Neutrophil (primary cell): ENCODE data around the gene DISC1.

Source experiments
- H3K27ac ChIP-seq: fragments of 200-600 bp; sonication (generic); 2 replicates; pipeline ENCODE4 v1.5.1; 2016; ENCODE audit warnings: mild to moderate bottlenecking, moderate library complexity
- H3K27me3 ChIP-seq: fragments of 200-600 bp; sonication (generic); 2 replicates; pipeline ENCODE4 v1.6.0; 2016; ENCODE audit warnings: mild to moderate bottlenecking
- H3K36me3 ChIP-seq: fragments of 200-600 bp; sonication (generic); 2 replicates; pipeline ENCODE4 v1.5.1; 2017
- H3K4me1 ChIP-seq, 2 experiments: fragments of 200-600 bp in 1 of 2; sonication (generic) in 1 of 2; 1 replicate in 1 of 2; 2 replicates in 1 of 2; pipeline versions ENCODE4 v1.5.1 to v1.6.1; 2013 to 2016; ENCODE audit warnings: low read depth in 1 of 2, low read length in 1 of 2, mild to moderate bottlenecking in 1 of 2, moderate library complexity in 1 of 2; ENCODE audit not compliant: control insufficient read depth in 1 of 2, insufficient read depth in 1 of 2
- H3K4me3 ChIP-seq, 2 experiments: fragments of 200-600 bp in 1 of 2; sonication (generic) in 1 of 2; 1 replicate in 1 of 2; 2 replicates in 1 of 2; pipeline ENCODE4 v1.5.1; 2013 to 2016; ENCODE audit warnings: low read depth in 1 of 2, low read length in 1 of 2, mild to moderate bottlenecking in 1 of 2, moderate library complexity in 1 of 2
- H3K9me3 ChIP-seq: fragments of 200-600 bp; sonication (generic); 2 replicates; pipeline ENCODE4 v1.5.1; 2016
- TF ChIP-seq, protein P1 (sequence below): fragments of 200-600 bp; sonication (generic); IDR thresholded peaks from 2 replicates; pipeline ENCODE4 v1.5.1; 2016; ENCODE audit warnings: antibody characterized with exemption

DISC1 gene

DNA sequence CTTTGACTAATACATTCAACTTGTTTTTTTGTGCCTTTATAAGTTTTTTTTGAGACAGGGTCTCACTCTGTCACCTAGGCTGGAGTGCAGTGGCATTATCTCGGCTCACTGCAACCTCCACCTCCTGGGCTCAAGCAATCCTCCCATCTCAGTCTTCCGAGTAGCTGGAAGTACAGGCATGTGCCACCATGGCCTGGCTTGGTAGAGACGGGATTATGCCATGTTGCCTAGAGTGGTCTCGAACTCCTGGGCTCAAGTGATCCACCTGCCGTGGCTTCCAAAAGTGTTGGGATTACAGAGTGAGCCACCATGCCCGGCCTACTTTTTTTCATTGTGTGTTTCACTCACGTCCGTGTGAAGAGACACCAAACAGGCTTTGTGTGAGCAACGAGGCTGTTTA is 202.7 kb downstream of the DISC1 start:
- no peaks in the 10 kb centered on the region for H3K36me3 ChIP-seq
- no peak overlapping the region for H3K27ac ChIP-seq
- TF ChIP-seq, protein P1, sequence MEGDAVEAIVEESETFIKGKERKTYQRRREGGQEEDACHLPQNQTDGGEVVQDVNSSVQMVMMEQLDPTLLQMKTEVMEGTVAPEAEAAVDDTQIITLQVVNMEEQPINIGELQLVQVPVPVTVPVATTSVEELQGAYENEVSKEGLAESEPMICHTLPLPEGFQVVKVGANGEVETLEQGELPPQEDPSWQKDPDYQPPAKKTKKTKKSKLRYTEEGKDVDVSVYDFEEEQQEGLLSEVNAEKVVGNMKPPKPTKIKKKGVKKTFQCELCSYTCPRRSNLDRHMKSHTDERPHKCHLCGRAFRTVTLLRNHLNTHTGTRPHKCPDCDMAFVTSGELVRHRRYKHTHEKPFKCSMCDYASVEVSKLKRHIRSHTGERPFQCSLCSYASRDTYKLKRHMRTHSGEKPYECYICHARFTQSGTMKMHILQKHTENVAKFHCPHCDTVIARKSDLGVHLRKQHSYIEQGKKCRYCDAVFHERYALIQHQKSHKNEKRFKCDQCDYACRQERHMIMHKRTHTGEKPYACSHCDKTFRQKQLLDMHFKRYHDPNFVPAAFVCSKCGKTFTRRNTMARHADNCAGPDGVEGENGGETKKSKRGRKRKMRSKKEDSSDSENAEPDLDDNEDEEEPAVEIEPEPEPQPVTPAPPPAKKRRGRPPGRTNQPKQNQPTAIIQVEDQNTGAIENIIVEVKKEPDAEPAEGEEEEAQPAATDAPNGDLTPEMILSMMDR, result no peak
- peaks cover 0 to 9% of the 10 kb centered on the region in 2 experiments for H3K4me1 ChIP-seq
- no peaks in the 10 kb centered on the region for H3K9me3 ChIP-seq
- no peak overlapping the region for H3K4me3 ChIP-seq
- H3K27me3 ChIP-seq, result no peaks in the 10 kb centered on the region

DNA sequence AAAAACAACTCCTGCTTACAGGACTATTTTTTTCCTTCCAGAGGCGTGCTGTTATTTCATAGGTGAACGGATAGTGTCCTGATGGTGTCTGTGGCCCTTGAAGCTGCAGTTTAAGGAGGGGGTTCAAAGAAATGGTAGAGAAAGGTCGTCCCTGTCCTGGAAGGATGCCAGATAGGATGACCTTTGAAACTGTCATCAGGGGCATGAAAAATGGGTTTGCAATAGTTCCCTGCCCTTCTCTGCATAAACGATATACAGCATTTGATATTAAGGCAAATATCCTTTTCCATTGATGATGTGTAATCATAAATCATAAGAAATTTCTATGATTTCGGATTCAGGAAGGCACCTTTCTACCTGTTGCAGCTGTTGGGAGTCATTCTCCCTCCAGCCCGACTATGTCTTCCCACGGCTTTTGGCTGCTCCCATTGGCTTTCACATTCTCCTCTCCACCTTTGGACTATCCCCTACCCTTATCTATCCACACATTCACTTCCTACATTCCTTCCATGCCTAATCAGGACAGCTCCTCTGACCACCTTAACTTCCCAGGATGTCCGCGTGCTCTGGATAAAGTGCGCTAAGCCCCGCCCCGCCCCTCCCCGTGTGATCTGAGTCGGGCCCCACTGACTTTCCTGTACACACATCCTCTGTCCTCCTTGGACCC is 209.8 kb downstream of the DISC1 start:
- peaks cover 0 to 9% of the 10 kb centered on the region in 2 experiments for H3K4me1 ChIP-seq
- no peaks in the 10 kb centered on the region for H3K9me3 ChIP-seq
- H3K27me3 ChIP-seq, result no peaks in the 10 kb centered on the region
- H3K36me3 ChIP-seq, result no peaks in the 10 kb centered on the region
- no peak overlapping the region for H3K27ac ChIP-seq
- TF ChIP-seq, protein P1, result no peak
- H3K4me3 ChIP-seq, result no peak overlapping the region

DNA sequence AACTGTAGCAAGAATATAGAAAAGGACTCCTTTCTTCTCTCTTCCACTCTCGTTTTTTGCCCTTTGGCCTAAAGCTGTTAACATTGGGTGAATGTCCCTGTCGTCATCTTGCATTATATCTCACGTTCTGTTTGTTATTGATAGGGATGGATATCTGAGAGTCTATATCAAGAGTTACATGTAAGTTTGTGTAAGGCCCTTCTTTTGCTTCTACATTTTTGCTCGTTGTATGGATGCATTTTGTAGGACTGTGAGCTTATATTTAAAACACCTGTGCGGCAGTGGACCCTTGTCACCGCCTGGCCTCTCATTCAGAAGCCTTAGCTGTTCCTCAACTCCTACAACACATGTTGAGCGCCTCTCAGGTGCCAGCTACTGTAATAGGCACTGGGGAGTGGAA is 211.9 kb downstream of the DISC1 start:
- no peak overlapping the region for H3K27ac ChIP-seq
- H3K4me1 ChIP-seq, result no peaks in the 10 kb centered on the region
- no peak overlapping the region for H3K4me3 ChIP-seq
- H3K27me3 ChIP-seq, result no peaks in the 10 kb centered on the region
- TF ChIP-seq, protein P1, result no peak
- H3K36me3 ChIP-seq, result no peaks in the 10 kb centered on the region
- no peaks in the 10 kb centered on the region for H3K9me3 ChIP-seq

DNA sequence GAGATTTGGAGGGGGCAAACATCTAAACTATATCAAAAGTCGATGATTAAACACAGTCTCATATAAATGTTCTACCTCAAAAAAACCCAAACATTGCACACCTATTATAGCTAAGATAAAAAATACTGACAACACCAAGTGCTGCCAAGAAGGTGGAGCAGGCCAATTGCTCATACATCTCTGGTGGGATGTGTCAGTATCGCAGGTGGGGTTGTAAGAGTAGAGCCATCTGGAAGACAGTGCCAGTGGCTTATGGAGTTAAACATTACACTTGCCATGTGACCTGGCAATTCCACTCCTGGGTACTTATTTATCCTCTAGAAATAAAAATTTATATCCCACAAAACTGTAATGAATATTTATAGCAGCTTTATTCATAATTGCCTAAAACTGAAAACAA is 213.4 kb downstream of the DISC1 start:
- H3K36me3 ChIP-seq, result no peaks in the 10 kb centered on the region
- H3K4me3 ChIP-seq, result no peak overlapping the region
- H3K27me3 ChIP-seq, result no peaks in the 10 kb centered on the region
- H3K27ac ChIP-seq, result no peak overlapping the region
- H3K9me3 ChIP-seq, result no peaks in the 10 kb centered on the region
- H3K4me1 ChIP-seq, result peaks cover 0 to 2% of the 10 kb centered on the region in 2 experiments
- TF ChIP-seq, protein P1, result no peak

DNA sequence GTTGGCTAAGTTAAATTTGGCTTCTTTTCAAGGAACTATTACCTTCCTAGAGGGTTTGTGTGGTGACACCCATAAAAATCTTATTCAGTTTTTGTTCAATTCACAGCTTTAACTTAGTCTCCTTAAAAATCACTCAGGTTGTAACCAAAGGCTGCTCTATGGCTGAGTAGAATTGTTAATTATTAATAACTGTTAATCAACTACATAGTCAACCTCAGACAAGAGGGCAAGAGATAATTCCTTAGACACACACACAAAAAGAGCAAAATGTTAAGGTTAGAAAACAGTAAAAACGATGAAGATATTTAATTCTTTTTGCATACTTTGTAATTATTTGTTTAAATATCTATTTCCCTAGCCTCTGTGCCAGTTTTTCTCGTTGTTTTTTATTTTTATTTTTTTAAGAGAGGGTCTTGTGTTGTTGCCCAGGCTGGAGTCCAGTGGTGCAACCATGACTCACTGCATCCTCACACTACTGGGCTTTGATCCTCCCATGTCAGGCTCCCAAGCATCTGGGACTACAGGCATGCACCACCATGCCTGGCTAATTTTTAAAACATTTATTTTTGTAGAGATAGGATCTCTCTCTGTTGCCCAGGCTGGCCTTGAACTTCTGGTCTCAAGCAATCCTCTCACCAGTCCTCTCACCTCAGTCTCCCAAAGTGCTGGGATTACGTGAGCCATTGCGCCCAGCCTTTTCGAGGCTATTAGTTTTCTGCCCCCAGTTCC is 215.2 kb downstream of the DISC1 start:
- H3K27ac ChIP-seq, result no peak overlapping the region
- no peaks in the 10 kb centered on the region for H3K36me3 ChIP-seq
- peaks cover 0 to 6% of the 10 kb centered on the region in 2 experiments for H3K4me1 ChIP-seq
- no peak overlapping the region for H3K4me3 ChIP-seq
- H3K9me3 ChIP-seq, result no peaks in the 10 kb centered on the region
- TF ChIP-seq, protein P1, result no peak
- H3K27me3 ChIP-seq, result no peaks in the 10 kb centered on the region
